Large intestine (tissue), 3 donors: ENCODE measurements around the gene PLEKHG2. TPM values are rescaled to one million over a fixed set of nuclear protein-coding genes. Genes with fewer than 3 reads are reported as not detected.

Experiments
- DNase-seq, 2 donors: peaks; one replicate each; pipeline versions ENCODE4 v3.0.0 to v3.0.0-alpha.2; 2013
- H3K27ac ChIP-seq: one replicate; pipeline ENCODE4 v1.5.1; 2013; ENCODE audit warnings: low read length
- H3K27me3 ChIP-seq: 2 replicates; pipeline ENCODE4 v1.6.1; 2013; ENCODE audit warnings: low read length; ENCODE audit not compliant: control insufficient read depth, insufficient read depth
- H3K36me3 ChIP-seq: 2 replicates; pipeline ENCODE4 v1.6.1; 2013; ENCODE audit warnings: low read length; ENCODE audit not compliant: control insufficient read depth, insufficient read depth
- H3K4me1 ChIP-seq: one replicate; pipeline ENCODE4 v1.6.1; 2013; ENCODE audit warnings: low read length; ENCODE audit not compliant: control insufficient read depth, insufficient read depth
- H3K4me3 ChIP-seq: one replicate; pipeline ENCODE4 v1.5.1; 2013; ENCODE audit warnings: low read length
- H3K9me3 ChIP-seq: one replicate; pipeline ENCODE4 v1.6.1; 2013; ENCODE audit warnings: mild to moderate bottlenecking, low read depth, low read length, moderate library complexity; ENCODE audit not compliant: control insufficient read depth
- WGBS: methylation state at CpG from one replicate; pipeline ENCODE4 v1.1.5; 2013; ENCODE audit warnings: low lambda C conversion rate; ENCODE audit not compliant: insufficient coverage; 5-methylcytosine and 5-hydroxymethylcytosine counted together
- polyA plus RNA-seq: library from polyadenylated mRNA; unstranded; fragments of 120-200 nt; gene quantifications from one replicate; pipeline ENCODE4 v1.2.1, GENCODE V29; 2013

PLEKHG2 gene
- polyA plus RNA-seq, 1 donor, result 21.1 TPM

DNA sequence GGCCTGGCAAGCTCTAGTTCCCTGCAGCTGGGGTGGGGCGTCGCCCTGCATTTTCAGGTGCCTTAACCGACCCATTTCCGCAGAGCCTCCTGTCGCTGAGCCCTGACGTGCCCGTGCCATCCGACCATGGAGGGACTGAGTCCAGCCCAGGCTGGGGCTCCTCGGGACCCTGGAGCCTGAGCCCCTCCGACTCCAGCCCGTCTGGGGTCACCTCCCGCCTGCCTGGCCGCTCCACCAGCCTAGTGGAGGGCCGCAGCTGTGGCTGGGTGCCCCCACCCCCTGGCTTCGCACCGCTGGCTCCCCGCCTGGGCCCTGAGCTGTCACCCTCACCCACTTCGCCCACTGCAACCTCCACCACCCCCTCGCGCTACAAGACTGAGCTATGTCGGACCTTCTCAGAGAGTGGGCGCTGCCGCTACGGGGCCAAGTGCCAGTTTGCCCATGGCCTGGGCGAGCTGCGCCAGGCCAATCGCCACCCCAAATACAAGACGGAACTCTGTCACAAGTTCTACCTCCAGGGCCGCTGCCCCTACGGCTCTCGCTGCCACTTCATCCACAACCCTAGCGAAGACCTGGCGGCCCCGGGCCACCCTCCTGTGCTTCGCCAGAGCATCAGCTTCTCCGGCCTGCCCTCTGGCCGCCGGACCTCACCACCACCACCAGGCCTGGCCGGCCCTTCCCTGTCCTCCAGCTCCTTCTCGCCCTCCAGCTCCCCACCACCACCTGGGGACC lies 4.6 kb upstream of the PLEKHG2 start:
- Histone ChIP-seq H3K4me1 (peaks cover 41% of the 10 kb centered on the region), H3K4me3 (peak overlapping the region; percentile 78), H3K27me3 (no peaks in the 10 kb centered on the region), H3K27ac (peak overlapping the region; percentile 98), H3K9me3 (no peaks in the 10 kb centered on the region), H3K36me3 (peaks cover 15% of the 10 kb centered on the region)
- DNase-seq, result peak; percentile 51 to 63
- WGBS, result no CpG with 5 or more reads among the region's 40 CpGs

DNA sequence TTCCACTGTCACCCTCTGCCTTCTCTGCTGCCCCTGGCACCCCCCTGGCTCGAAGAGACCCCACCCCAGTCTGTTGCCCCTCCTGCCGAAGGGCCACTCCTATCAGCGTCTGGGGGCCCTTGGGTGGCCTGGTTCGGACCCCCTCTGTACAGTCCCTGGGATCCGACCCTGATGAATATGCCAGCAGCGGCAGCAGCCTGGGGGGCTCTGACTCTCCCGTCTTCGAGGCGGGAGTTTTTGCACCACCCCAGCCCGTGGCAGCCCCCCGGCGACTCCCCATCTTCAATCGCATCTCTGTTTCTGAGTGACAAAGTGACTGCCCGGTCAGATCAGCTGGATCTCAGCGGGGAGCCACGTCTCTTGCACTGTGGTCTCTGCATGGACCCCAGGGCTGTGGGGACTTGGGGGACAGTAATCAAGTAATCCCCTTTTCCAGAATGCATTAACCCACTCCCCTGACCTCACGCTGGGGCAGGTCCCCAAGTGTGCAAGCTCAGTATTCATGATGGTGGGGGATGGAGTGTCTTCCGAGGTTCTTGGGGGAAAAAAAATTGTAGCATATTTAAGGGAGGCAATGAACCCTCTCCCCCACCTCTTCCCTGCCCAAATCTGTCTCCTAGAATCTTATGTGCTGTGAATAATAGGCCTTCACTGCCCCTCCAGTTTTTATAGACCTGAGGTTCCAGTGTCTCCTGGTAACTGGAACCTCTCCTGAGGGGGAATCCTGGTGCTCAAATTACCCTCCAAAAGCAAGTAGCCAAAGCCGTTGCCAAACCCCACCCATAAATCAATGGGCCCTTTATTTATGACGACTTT lies 3.9 kb upstream of the PLEKHG2 start:
- H3K4me1 ChIP-seq, result peaks cover 33% of the 10 kb centered on the region
- H3K4me3 ChIP-seq, result peak overlapping the region; percentile 78
- WGBS, result no CpG with 5 or more reads among the region's 20 CpGs
- peak in 1 of 2 donors; percentile 48 for DNase-seq
- no peaks in the 10 kb centered on the region for H3K9me3 ChIP-seq
- peaks cover 15% of the 10 kb centered on the region for H3K36me3 ChIP-seq
- no peaks in the 10 kb centered on the region for H3K27me3 ChIP-seq
- H3K27ac ChIP-seq, result peak overlapping the region; percentile 98

DNA sequence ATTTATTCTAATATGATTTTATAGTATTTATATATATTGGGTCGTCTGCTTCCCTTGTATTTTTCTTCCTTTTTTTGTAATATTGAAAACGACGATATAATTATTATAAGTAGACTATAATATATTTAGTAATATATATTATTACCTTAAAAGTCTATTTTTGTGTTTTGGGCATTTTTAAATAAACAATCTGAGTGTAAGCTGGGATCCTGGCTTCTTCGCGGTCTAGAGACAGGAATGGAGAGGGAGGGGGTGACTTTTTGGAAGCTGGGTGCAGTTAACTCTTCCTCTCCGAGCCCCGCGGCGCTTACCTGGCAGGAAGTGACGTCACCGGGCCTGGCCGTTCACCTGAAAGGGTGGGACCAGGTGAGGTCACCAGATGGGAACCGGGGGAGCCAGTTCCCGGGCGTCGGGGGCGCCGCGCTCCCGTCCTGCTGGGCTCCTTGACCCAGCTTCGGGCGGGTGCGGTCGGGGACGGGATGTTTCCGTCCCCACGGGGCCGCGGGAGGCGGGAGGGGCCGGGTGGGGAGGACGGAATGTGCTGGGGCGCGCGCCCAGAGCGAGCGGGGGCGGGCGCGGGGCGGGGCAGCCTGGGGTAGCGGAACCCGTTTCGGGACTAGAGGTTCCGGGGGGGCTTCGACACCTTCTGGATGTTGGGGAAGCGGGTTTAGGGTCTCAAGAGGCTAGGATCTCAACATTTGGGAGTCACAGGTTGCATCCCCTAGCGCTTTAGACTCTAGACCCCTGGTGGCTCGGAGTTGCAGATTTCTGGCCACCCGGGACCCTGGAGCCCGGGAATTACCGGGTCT lies 3.1 kb upstream of the PLEKHG2 start:
- Histone ChIP-seq H3K4me3 (peak overlapping the region; percentile 78), H3K27me3 (peaks cover 4% of the 10 kb centered on the region), H3K4me1 (peaks cover 31% of the 10 kb centered on the region), H3K9me3 (no peaks in the 10 kb centered on the region), H3K36me3 (peaks cover 15% of the 10 kb centered on the region), H3K27ac (peak overlapping the region; percentile 98)
- DNase-seq, result peak; percentile 95 to 97
- WGBS, result 0% methylated on average over 3 of the region's 52 CpGs

DNA sequence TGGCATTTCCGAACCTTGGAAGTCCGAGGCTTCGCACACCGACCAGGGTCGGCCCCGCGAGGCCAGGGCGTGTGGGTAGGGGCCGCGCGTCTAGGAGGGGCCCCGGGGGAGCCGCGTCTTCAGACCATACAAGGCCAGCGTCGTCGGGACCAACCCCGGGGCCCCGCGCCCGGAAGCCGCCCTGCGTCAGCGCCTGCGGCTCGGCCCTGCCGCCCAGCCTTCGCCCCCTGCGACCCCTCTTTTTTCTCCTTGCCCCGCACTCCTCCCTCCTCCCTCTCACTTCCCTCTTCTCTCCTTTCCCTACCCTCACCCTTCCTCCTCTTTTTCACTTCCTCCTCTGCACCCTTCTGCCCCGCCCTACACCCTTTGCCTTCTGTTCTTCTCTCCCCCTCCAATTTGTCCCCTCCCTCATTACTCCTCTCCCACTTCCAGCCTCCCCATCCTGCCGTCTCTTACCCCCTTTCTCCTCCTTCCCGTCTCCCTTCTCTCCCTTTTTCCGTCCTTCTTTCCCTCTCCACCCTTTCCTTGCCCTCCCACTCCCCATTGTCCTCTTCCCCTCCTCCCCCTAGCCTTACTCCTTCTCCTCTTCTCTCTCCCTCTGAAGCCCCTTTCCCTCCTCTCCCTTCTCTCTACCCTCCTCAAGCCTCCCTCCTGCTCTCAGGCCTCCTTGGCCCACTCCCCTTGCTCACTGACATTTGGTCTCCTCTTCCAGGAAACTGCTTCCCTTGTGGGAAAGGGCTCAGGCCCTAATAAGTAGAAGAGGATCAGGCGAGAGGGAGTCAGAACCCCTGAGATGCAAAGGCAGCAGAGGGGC lies 2.2 kb upstream of the PLEKHG2 start:
- Histone ChIP-seq H3K4me3 (peak overlapping the region; percentile 78), H3K4me1 (peaks cover 29% of the 10 kb centered on the region), H3K27ac (peak overlapping the region; percentile 98), H3K9me3 (no peaks in the 10 kb centered on the region), H3K27me3 (peaks cover 4% of the 10 kb centered on the region), H3K36me3 (peaks cover 15% of the 10 kb centered on the region)
- WGBS, result 0% methylated on average over 12 of the region's 35 CpGs
- peak; percentile 75 to 89 for DNase-seq

DNA sequence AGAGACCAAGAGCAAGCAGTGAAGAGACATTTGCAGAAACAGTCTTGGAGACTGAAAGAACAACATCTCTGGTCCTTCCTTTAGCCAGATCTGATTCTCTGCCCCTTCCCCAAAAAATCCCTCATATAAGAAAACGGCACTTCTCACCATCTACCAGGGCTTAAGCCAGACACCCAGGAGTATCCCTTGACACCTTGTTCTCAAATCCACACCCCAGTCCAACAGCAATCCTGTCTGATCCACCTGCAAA lies 1.7 kb upstream of the PLEKHG2 start:
- H3K27ac ChIP-seq, result peak overlapping the region; percentile 98
- DNase-seq, result no peak
- H3K4me1 ChIP-seq, result peaks cover 24% of the 10 kb centered on the region
- H3K4me3 ChIP-seq, result peak overlapping the region; percentile 78
- 20% methylated on average over 1 of the region's 1 CpG for WGBS
- no peaks in the 10 kb centered on the region for H3K9me3 ChIP-seq
- peaks cover 16% of the 10 kb centered on the region for H3K36me3 ChIP-seq
- H3K27me3 ChIP-seq, result peaks cover 4% of the 10 kb centered on the region

DNA sequence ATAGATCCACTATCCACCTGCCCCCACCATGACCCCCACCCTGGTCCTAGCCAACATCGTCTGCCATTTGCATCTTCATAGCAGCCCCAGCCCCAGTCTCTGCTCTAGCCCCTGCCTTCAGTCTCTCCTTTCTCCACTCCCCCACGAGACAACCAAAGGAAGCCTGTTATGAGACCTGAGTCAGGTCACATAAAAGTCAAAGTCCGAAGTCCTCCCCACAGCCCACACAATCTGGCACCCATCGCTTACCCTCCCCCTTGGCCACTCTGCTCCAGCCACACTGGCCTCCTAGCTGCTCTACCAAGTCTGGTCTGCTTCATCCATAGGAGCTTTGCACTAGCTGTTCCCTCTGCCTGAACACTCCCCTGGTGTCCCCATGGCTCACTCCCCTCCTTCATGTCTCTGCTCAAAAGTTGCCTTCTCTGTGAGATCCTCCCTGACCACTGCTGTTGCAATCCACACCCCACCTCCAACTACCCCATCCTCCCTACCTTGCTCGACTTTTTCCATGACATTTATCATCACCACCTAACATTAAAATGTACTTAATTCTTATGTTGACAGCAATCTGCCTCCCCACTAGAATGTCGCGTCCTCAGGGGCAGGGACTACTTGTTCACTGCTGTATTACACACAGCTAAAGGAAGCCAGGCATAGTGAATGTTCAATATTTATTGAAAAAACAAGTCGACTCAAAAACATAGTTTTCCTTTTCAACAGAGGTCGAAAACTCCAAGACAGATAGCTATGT lies 1.2 kb upstream of the PLEKHG2 start:
- Histone ChIP-seq H3K36me3 (peaks cover 20% of the 10 kb centered on the region), H3K4me3 (peak overlapping the region; percentile 78), H3K27ac (peak overlapping the region; percentile 98), H3K27me3 (peaks cover 4% of the 10 kb centered on the region), H3K4me1 (peaks cover 21% of the 10 kb centered on the region), H3K9me3 (no peaks in the 10 kb centered on the region)
- peak; percentile 91 to 95 for DNase-seq
- WGBS, result 4% methylated on average over 3 of the region's 9 CpGs

DNA sequence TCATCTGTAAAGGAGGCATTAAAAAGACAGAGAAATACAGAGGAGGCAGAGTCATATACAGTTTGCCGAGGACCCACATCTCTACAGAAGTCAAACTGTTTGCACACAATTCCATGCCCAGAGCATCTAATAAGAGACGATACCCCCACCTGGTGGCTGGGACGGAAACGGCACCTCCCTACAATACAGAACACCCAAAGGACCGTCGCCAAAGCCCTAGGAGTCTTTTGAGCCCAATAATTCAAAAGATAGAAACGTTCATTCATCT lies 703 bp upstream of the PLEKHG2 start:
- Histone ChIP-seq H3K27me3 (peaks cover 4% of the 10 kb centered on the region), H3K4me3 (peak overlapping the region; percentile 23), H3K27ac (peak overlapping the region; percentile 98), H3K4me1 (peaks cover 21% of the 10 kb centered on the region), H3K9me3 (no peaks in the 10 kb centered on the region), H3K36me3 (peaks cover 20% of the 10 kb centered on the region)
- DNase-seq, result peak; percentile 89 to 90
- no CpG with 5 or more reads among the region's 7 CpGs for WGBS

DNA sequence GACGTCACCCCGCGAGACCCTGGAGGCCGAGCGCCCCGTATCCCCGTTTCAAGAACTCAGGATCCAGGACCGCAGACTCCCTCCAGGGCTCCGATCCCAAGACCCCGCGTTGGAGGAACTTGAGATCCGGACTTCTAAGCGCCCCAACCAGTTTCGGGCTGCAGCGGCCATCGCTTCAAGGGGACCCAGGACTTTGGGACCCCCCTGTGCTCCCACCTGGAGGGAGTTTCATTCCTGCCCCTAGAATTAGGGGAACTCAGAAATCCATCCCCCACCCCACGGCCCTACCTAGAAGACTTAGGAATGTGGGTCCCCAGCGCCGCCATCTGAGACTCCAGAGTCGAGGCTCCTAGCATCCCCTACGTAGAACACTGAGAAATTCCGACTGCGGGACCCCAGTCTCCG lies 400 bp downstream of the PLEKHG2 start:
- H3K27ac ChIP-seq, result peak overlapping the region; percentile 79
- H3K27me3 ChIP-seq, result peaks cover 4% of the 10 kb centered on the region
- H3K36me3 ChIP-seq, result peaks cover 19% of the 10 kb centered on the region
- peaks cover 21% of the 10 kb centered on the region for H3K4me1 ChIP-seq
- no peaks in the 10 kb centered on the region for H3K9me3 ChIP-seq
- no CpG with 5 or more reads among the region's 24 CpGs for WGBS
- no peak for DNase-seq
- peak overlapping the region; percentile 89 for H3K4me3 ChIP-seq

DNA sequence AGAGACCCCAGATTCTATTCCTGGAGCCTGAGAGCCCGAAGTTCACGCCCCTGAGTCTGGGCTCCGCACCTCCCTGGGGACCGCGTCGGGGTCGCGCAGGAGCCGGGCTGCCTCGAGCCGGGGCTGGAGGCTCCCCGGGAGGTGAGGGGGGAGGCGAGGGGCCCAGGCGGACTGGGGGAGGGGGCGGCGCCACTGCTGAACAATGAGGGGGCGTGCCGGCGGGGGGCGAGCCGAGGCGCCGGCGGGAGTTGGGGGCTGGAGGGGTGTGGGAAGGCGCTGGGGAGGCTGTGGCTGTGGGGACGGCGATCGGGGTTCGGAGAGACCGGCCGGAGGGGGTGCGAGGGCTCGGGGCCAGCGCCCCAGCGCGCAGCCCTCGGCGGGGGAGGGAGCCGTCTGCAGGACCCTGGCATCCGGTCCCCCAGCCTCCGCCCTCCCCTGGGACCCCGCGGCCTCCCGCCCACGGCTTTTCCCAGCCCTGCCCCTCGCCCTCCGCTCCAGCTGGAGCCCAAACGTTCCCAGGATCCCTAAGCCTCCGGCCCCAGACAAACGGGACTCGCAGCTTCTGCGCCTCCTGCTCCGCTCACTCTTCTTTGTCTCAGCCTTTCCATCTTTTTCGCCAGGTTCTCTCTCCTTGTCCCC lies 922 bp downstream of the PLEKHG2 start:
- H3K27ac ChIP-seq, result peak overlapping the region; percentile 79
- peaks cover 21% of the 10 kb centered on the region for H3K4me1 ChIP-seq
- WGBS, result 6% methylated on average over 6 of the region's 54 CpGs
- H3K36me3 ChIP-seq, result peaks cover 17% of the 10 kb centered on the region
- H3K27me3 ChIP-seq, result peaks cover 4% of the 10 kb centered on the region
- H3K9me3 ChIP-seq, result no peaks in the 10 kb centered on the region
- DNase-seq, result peak; percentile 43 to 66
- peak overlapping the region; percentile 89 for H3K4me3 ChIP-seq
